Mucosa of gallbladder (tissue), 1 donor: ENCODE data around the gene NELFB. TPM values are rescaled to one million over a fixed set of nuclear protein-coding genes. Genes with fewer than 3 reads are reported as not detected.
"Not testable (repeated sequence)": the region's sequence is repeated elsewhere in the genome, so short reads cannot be mapped to it uniquely, and the experiment has no call there.

Source experiments
- DNase-seq: peaks from one replicate; pipeline ENCODE4 v3.0.0-alpha.2; 2020; ENCODE audit warnings: low spot score
- total RNA-seq: library from RNA; stranded (reverse); gene quantifications from one replicate; pipeline ENCODE4 v1.2.1, GENCODE V29; 2021
- donor health status: DM: no; HTN: no; CAD: no.

NELFB gene
- total RNA-seq, 1 donor from 2014 or later, result 61.2 TPM

GRCh38 chr9:137234758-137235423 lies 20.2 kb upstream of the NELFB start:
- no peak for DNase-seq

DNA sequence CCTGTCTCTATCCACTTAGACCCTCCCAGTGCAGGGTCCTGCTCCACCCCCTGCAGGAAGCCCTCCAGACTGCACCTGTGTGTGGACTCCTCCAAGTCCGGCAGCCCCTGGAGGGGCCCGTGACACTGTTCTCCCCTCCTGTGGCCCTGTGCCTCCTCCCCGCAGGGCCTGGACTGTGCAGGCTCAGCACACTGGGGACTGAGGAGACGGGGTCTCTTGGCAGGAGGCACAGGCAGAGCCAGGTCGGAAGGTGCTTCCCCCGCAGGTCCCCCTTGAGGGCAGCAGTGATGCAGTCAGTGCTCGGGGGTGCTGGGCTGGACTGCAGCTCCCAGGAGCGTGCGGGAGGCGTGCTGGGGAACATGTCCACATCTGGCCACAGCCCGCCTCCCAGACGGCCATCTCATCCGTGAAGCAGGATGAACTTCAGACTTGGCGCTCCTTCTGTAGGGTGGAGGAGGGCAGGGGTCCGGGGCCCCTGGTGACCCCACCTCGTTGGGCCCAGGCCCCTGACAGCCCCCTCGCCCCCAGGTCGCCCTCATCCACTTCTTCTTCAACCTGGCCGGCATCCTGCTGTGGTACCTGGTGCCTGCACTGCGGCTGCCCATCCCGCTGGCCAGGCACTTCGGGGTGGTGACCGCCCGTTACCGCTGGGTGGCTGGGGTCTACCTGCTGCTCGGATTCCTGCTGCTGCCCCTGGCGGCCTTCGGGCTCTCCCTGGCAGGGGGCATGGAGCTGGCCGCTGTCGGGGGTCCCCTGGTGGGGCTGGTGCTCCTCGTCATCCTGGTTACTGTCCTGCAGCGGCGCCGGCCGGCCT lies 19.5 kb upstream of the NELFB start:
- no peak for DNase-seq

- peak; percentile 85 for DNase-seq
Measured at GRCh38 chr9:137236238-137236935, 18.7 kb upstream of the NELFB start.

- no peak for DNase-seq
Measured at GRCh38 chr9:137236936-137237421, 18.1 kb upstream of the NELFB start.

DNA sequence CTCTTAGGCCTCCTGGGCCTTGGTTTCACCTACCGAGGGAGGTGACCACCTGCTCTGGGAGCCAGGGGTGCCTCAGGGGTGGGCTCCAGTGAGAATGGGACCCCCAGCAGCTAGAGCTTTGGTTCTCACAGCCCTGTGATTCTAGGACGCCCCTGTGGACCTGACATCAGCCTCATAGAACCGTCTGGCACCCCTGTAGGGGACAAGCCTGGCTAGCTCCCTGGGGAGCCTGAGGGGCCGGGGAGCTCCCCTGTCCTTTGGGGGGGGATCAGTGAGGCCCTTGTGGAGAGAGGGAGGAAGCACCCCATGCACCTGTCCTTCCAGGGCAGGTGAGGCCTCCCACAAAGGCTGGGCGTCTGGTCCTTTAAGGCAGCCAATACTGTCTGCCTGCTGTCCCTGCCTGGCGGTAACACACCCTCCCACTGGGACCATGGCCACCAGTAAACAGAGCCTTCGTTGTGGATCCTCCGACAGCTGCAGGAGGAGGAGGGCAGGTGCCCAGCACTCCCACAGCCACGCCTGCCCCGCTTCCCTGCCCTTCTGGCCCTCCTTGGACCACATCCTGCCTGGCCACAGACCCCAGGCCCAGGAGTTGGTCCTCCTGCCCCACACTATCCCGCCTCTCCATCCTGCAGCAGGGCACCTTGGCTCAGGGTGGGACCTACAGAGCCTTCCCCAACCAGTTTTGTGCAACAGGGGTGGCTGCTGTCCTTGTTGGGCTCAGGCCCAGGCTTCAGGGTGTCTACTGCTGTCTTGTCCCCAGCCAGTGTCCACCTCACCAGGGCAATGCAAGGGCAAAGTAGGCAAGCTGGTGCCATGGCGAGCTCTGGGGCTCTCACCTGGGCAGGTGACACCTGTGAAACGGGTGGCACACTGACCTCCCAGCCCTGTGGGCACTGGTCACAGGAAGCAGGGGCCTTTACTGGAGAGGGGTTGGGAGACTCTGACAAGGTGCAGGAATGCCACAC lies 17.1 kb upstream of the NELFB start:
- no peak for DNase-seq

GRCh38 chr9:137239541-137240200 lies 15.5 kb upstream of the NELFB start:
- not testable (repeated sequence) for DNase-seq

DNA sequence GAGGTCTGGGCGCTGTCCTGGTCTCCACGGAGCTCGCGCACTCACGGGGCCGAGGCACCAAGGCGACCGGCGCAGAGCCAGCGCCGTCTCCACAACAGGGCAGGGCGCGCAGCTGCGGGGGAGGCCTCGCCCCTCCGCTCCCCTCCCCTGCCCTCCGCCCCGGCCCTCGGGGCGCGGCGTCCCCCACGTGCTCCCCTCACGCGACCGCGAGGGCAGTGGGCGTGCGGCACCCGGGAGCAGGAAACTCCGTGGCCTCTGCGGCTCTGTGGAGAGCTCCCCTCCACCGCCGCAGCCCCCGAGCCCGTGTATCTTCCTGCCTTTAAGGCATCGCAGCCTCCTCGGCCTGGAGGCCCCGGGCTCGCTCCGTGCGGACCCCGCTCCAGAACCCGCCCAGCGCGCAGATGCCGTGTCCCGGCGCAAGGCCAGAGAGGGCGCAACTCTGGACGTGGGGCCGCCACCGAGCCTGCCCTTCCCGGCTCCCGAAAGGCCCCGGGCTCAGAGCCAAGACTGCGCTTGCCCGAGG lies 14.7 kb upstream of the NELFB start:
- peak; percentile 60 for DNase-seq

DNA sequence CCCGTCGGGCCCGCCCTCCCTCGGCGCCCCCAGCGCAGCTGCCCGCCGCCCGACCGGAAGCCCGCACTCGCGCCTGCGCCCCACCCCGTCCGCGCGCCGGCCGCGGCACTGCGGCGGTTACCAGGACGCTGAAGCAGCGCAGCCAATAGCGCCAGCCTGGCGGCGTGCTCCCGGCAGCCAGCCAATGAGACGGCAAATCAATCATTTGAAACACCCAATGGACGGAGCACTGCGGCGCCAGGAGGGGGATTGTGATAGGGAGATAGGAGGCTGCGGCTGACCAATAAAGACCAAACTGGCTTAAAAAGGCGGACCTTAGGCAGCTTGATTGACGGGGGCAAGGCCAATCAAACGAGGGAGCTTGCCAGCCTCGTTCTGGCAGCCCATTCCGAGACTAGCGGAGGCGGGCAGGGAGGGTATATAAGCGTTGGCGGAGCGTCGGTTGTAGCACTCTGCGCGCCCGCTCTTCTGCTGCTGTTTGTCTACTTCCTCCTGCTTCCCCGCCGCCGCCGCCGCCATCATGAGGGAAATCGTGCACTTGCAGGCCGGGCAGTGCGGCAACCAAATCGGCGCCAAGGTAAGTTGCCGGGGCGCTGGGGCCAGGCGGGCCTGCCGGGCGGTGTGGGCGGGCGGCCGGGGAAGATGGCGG lies 14.2 kb upstream of the NELFB start, which contains the start of gene TUBB4B:
TUBB4B (plus strand) TSS at position 447 of the 649 bp plus-strand sequence; CDS start at position 521, 74 bp downstream.
- peak; percentile 99 for DNase-seq

GRCh38 chr9:137241490-137242268 lies 13.4 kb upstream of the NELFB start:
- no peak for DNase-seq

DNA sequence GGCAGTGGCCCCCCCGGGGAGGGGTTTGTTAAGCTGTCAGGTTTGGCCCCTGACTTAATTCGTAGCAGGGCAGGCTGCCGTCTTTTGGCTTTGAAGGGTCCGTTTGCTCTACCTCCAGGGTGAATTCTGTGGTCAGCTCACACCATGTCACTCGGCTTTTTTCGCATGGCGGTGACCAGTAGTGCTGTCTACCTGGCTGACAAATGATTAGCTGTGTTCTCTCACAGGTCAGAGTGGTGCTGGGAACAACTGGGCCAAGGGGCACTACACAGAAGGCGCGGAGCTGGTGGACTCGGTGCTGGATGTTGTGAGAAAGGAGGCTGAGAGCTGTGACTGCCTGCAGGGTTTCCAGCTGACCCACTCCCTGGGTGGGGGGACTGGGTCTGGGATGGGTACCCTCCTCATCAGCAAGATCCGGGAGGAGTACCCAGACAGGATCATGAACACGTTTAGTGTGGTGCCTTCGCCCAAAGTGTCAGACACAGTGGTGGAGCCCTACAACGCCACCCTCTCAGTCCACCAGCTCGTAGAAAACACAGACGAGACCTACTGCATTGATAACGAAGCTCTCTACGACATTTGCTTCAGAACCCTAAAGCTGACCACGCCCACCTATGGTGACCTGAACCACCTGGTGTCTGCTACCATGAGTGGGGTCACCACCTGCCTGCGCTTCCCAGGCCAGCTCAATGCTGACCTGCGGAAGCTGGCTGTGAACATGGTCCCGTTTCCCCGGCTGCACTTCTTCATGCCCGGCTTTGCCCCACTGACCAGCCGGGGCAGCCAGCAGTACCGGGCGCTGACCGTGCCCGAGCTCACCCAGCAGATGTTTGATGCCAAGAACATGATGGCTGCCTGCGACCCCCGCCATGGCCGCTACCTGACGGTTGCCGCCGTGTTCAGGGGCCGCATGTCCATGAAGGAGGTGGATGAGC lies 12.6 kb upstream of the NELFB start:
- no peak for DNase-seq

GRCh38 chr9:137243266-137243625 lies 11.9 kb upstream of the NELFB start:
- DNase-seq, result not testable (repeated sequence)

- DNase-seq, result no peak
Measured at GRCh38 chr9:137243626-137244485, 11.3 kb upstream of the NELFB start.

GRCh38 chr9:137244486-137245449 lies 10.4 kb upstream of the NELFB start:
- no peak for DNase-seq

DNA sequence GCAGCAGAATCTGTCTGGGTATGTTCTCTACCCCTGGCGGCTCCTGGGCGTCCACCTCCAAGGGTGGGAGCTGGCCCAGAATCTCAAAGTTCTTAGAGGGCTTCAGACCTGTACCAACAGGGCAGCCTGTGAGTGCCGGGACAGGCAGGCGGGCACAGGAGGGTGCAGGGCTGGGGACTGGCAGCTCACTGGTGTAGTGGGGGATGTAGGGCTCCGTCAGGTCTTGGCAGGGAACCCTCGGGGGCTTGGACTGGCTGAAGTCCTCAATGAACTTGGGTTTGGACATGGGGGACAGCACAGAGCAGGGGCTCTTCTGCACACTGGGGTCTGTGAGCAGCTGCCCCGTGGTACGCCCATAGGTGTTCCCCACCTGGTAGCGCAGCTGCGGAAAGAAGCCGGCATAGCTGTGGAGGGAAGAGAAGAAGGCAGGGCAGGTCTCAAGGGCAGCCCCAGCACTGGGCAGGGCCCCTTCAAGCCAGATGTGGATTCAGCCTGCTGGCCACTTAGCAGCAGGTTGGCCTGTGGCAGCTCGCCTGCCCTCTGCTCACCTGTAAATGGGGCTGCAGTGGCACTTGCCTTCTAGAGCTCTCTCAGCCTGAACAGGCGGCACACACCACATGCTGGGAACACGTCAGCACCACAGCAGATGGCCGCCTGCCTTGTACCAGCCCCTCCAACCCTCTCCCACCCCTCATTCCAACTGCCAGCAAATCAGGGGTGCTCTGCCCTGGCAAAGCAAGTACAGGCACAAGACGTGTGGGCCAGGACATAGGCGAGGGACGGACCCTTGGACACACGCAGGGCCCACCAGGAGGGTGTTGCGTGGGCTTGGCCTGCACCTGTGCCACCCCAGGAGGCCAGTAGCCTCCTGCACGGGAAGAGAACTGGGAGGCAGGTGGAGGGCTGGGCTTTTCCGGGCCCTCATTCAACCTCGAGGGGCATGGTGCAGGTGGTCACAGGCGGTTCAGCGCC lies 9.4 kb upstream of the NELFB start:
- no peak for DNase-seq
